Cardiac muscle cell (in vitro differentiated cells and primary cell): ENCODE measurements around the gene SELENOS. TPM values are rescaled to one million over a fixed set of nuclear protein-coding genes. Genes with fewer than 3 reads are reported as not detected.

Experiments
- DNase-seq, 2 donors: peaks; one replicate each; pipeline versions ENCODE4 v3.0.0 to v3.0.0-alpha.2; 2010 to 2017; ENCODE audit warnings: low read depth in 1 of 2, low spot score in 1 of 2
- H3K27ac ChIP-seq: fragments of 200-600 bp; sonication (generic); 2 replicates; pipeline ENCODE4 v1.5.1; 2016
- H3K27me3 ChIP-seq: fragments of 200-600 bp; sonication (generic); 2 replicates; pipeline ENCODE4 v1.6.0; 2016; ENCODE audit warnings: control low read depth
- H3K36me3 ChIP-seq: fragments of 200-600 bp; sonication (generic); 2 replicates; pipeline ENCODE4 v1.5.1; 2016; ENCODE audit warnings: control low read depth
- H3K4me1 ChIP-seq: fragments of 200-600 bp; sonication (generic); 2 replicates; pipeline ENCODE4 v1.8.1; 2017; ENCODE audit warnings: low read depth, mild to moderate bottlenecking, mixed run types
- H3K4me3 ChIP-seq: fragments of 200-600 bp; sonication (generic); 2 replicates; pipeline ENCODE4 v1.5.1; 2016; ENCODE audit warnings: mild to moderate bottlenecking
- H3K9me3 ChIP-seq: fragments of 200-600 bp; sonication (generic); 2 replicates; pipeline ENCODE4 v1.5.1; 2017; ENCODE audit warnings: low read depth, mild to moderate bottlenecking, control low read depth
- CTCF ChIP-seq: IDR thresholded peaks from 2 replicates; pipeline ENCODE4 v1.5.1; 2012; ENCODE audit warnings: low read depth, mild to moderate bottlenecking, low read length
- polyA plus RNA-seq: library from polyadenylated mRNA; unstranded; fragments of >200 nt; fragmentation: Nextera tagmentation; extraction: Ambion mirVana; gene quantifications from 2 replicates; pipeline ENCODE4 v1.2.1, GENCODE V29; 2016
- total RNA-seq: library from RNA; depleted of rRNA; stranded (reverse); fragments of >200 nt; gene quantifications from 2 replicates; pipeline ENCODE4 v1.2.3, GENCODE V29; 2016

Gene SELENOS
- total RNA-seq, result 48.3 and 49.0 TPM in 2 replicates
- 78.0 and 103 TPM in 2 replicates for polyA plus RNA-seq

GRCh38 chr15:101277038-101277822 lies at the start of gene SELENOS:
Gene SELENOS (minus strand): TSS chr15:101277485. CDS start chr15:101277417, 68 bp downstream.
- peaks cover 39% of the 10 kb centered on the region for H3K36me3 ChIP-seq
- H3K9me3 ChIP-seq, result no peaks in the 10 kb centered on the region
- H3K4me3 ChIP-seq, result peak within 1 kb of the TSS; percentile 89
- no peaks in the 10 kb centered on the region for H3K27me3 ChIP-seq
- DNase-seq, result peak; percentile 96
- peak within 1 kb of the TSS; percentile 91 for H3K27ac ChIP-seq
- peaks cover 27% of the 10 kb centered on the region for H3K4me1 ChIP-seq
- no peak for TF ChIP-seq CTCF

DNA sequence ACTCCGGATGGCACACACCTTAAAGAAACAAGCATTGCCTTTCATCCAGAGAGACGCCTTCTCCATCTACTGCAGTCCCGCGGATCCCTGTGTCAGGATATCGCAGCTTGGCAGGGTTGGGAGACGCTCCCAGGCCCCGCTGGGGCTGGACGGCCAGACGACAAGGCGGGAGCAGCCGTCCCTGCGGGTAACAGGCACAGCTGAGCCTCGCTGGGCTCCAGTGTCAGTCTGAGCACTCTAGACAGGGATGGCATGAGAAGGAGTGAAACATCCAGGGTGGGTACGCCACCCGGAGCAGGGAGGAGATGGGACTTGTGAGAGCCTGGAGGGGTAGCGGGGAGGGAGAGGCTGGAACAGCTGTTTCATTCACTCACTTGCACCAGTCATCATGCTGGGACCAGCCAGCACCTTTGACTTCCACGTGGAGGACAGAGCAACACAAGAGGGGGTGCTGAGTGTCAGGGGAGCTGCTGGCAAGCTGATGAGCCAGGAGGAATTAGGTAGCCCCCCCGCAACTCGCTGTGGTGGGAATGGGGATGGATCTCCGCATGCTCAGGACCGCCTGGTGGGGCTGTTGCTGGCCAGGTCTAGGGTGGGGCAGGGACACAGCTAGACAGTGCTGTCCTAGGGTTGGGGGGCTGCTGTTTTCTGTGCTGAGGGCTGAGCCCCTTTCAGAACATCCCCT lies 49.3 kb upstream of the SELENOS start:
- no peaks in the 10 kb centered on the region for H3K4me1 ChIP-seq
- no peak overlapping the region for H3K27ac ChIP-seq
- TF ChIP-seq CTCF, result no peak
- H3K4me3 ChIP-seq, result no peak overlapping the region
- no peak for DNase-seq
- no peaks in the 10 kb centered on the region for H3K9me3 ChIP-seq
- peaks cover 24% of the 10 kb centered on the region for H3K27me3 ChIP-seq
- H3K36me3 ChIP-seq, result no peaks in the 10 kb centered on the region

- Histone ChIP-seq H3K27ac (no peak overlapping the region), H3K4me1 (no peaks in the 10 kb centered on the region), H3K9me3 (no peaks in the 10 kb centered on the region), H3K27me3 (peaks cover 18% of the 10 kb centered on the region), H3K36me3 (no peaks in the 10 kb centered on the region), H3K4me3 (no peak overlapping the region)
- no peak for DNase-seq
- TF ChIP-seq CTCF, result no peak
Observed at GRCh38 chr15:101326026-101326315, 48.7 kb upstream of the SELENOS start.

DNA sequence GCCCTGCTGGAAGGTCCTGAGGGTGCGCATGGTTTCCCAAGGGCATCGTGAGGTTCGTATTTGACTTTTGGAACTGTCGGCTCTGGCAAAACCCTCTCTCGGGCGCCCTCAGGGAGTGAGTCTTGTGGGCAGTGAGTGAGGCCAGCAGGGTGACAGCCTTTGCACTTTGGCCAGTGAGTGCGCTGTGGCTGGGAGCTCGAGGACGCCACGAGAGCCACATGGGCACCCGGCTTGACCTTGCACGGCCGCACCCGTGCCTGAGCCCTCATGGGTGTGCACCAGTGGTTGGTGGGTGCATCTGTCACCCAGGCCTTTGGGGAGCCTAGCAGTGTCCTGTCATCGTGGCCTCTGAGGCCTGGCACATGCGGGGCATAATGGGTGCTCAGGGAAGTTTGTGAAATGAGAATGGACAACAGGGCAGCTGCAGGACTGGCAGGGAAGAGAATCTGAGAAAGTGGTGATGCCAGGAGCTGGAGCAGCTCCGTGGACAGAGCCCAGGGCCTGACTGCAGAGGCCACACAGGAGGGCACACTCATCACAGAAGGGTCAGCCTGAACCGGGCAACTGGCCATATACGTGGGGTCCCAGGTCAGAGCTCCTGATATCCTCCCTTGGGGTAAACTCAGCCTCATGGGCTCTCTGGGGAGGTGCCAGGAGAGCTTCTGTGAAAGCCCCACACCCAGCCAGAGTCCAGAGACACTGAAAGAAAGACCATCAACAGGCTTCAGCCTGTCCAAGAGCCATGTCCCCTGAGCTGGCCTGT lies 48.2 kb upstream of the SELENOS start:
- no peak for TF ChIP-seq CTCF
- DNase-seq, result no peak
- H3K4me3 ChIP-seq, result no peak overlapping the region
- no peaks in the 10 kb centered on the region for H3K4me1 ChIP-seq
- no peaks in the 10 kb centered on the region for H3K9me3 ChIP-seq
- H3K27me3 ChIP-seq, result peaks cover 12% of the 10 kb centered on the region
- no peak overlapping the region for H3K27ac ChIP-seq
- no peaks in the 10 kb centered on the region for H3K36me3 ChIP-seq

GRCh38 chr15:101324524-101325177 lies 47.4 kb upstream of the SELENOS start:
- Histone ChIP-seq H3K27me3 (peaks cover 7% of the 10 kb centered on the region), H3K36me3 (no peaks in the 10 kb centered on the region), H3K4me3 (no peak overlapping the region), H3K4me1 (no peaks in the 10 kb centered on the region), H3K27ac (no peak overlapping the region), H3K9me3 (no peaks in the 10 kb centered on the region)
- DNase-seq, result no peak
- TF ChIP-seq CTCF, result no peak
